IMR-90 (cell line): ENCODE measurements around the gene ZNF768. TPM values are rescaled to one million over a fixed set of nuclear protein-coding genes. Genes with fewer than 3 reads are reported as not detected.

Source experiments
- ATAC-seq: fragments of 200-7000 bp; cut with Tn5 transposase; 2 replicates; pipeline ENCODE4 v1.9.1; 2020; ENCODE audit warnings: low read depth, mild to moderate bottlenecking, moderate library complexity
- BruUV-seq: library from RNA; stranded (reverse); fragments of 400-500 nt; replicated peaks from 2 replicates; lab custom pipeline; 2021; lab: Mats Ljungman, UMichigan
- CTCF ChIA-PET: fragments of 300-600 bp; formaldehyde crosslinking; extraction: SDS; loops from one replicate; lab custom pipeline; 2021; ENCODE audit warnings: antibody characterized with exemption; lab: Yijun Ruan, JAX
- POLR2A ChIA-PET: fragments of 300-600 bp; sonication (Branson Sonifier 250); formaldehyde crosslinking; loops from one replicate; lab custom pipeline; 2022; ENCODE audit warnings: antibody characterized with exemption; ENCODE audit not compliant: unreplicated experiment; lab: Charles Lee
- DNase-seq: peaks from one replicate; pipeline ENCODE4 v3.0.0; 2013
- H2AFZ ChIP-seq: replicated peaks from 2 replicates; pipeline ENCODE3; 2013; ENCODE audit warnings: low read length, mild to moderate bottlenecking; ENCODE audit not compliant: poor library complexity
- H2AK5ac ChIP-seq: 2 replicates; pipeline ENCODE4 v1.6.1; 2013; ENCODE audit warnings: low read depth, low read length, inconsistent platforms
- H2AK9ac ChIP-seq: replicated peaks from 2 replicates; pipeline ENCODE3; 2013; ENCODE audit warnings: mild to moderate bottlenecking, low read depth, low read length, moderate library complexity; ENCODE audit not compliant: poor library complexity
- H2BK120ac ChIP-seq: 2 replicates; pipeline ENCODE4 v1.6.1; 2013; ENCODE audit warnings: low read depth, low read length, inconsistent platforms
- H2BK15ac ChIP-seq: 3 replicates; pipeline ENCODE4 v1.6.1; 2013; ENCODE audit warnings: low read depth, low read length, inconsistent platforms
- H2BK20ac ChIP-seq: 2 replicates; pipeline ENCODE4 v1.6.1; 2013; ENCODE audit warnings: low read depth, mild to moderate bottlenecking, inconsistent platforms, low read length, moderate library complexity
- H2BK5ac ChIP-seq: 2 replicates; pipeline ENCODE4 v1.6.1; 2013; ENCODE audit warnings: mild to moderate bottlenecking, low read depth, low read length, inconsistent platforms; ENCODE audit not compliant: poor library complexity, severe bottlenecking
- H3K14ac ChIP-seq: replicated peaks from 2 replicates; pipeline ENCODE4 v1.6.1; 2013; ENCODE audit warnings: low read depth, low read length, inconsistent platforms
- H3K18ac ChIP-seq: 2 replicates; pipeline ENCODE4 v1.6.1; 2013; ENCODE audit warnings: low read depth, low read length, control low read depth
- H3K23ac ChIP-seq: 2 replicates; pipeline ENCODE4 v1.6.1; 2013; ENCODE audit warnings: low read depth, low read length, inconsistent platforms
- H3K27ac ChIP-seq: 2 replicates; pipeline ENCODE4 v1.5.1; 2013; ENCODE audit warnings: mild to moderate bottlenecking, control low read depth, low read length; ENCODE audit not compliant: insufficient read depth
- H3K27me3 ChIP-seq: 2 replicates; pipeline ENCODE4 v1.6.1; 2013; ENCODE audit warnings: low read length; ENCODE audit not compliant: control insufficient read depth, insufficient read depth
- H3K36me3 ChIP-seq: 2 replicates; pipeline ENCODE4 v1.6.1; 2013; ENCODE audit warnings: low read length, mixed read lengths; ENCODE audit not compliant: control insufficient read depth, insufficient read depth
- H3K4ac ChIP-seq: 2 replicates; pipeline ENCODE4 v1.6.1; 2013; ENCODE audit warnings: low read depth, low read length, inconsistent platforms
- H3K4me1 ChIP-seq: 2 replicates; pipeline ENCODE4 v1.6.1; 2013; ENCODE audit warnings: low read length, mixed read lengths; ENCODE audit not compliant: control insufficient read depth, insufficient read depth
- H3K4me2 ChIP-seq: 2 replicates; pipeline ENCODE4 v1.6.1; 2013; ENCODE audit warnings: low read depth, mild to moderate bottlenecking, control low read depth, low read length, moderate library complexity
- H3K4me3 ChIP-seq: 2 replicates; pipeline ENCODE4 v1.5.1; 2013; ENCODE audit warnings: low read depth, mild to moderate bottlenecking, control low read depth, low read length, moderate library complexity; ENCODE audit not compliant: insufficient read depth
- H3K56ac ChIP-seq: 2 replicates; pipeline ENCODE4 v1.6.1; 2013; ENCODE audit warnings: low read length, inconsistent platforms; ENCODE audit not compliant: insufficient read depth; ENCODE audit errors: extremely low read depth
- H3K79me1 ChIP-seq, 2 experiments: 2 replicates each; pipeline ENCODE4 v1.6.1; 2013; ENCODE audit warnings: low read length in 2 of 2, inconsistent platforms in 1 of 2, low read depth in 1 of 2
- H3K9ac ChIP-seq: 2 replicates; pipeline ENCODE4 v1.6.1; 2013; ENCODE audit warnings: low read depth, low read length, control low read depth
- H3K9me1 ChIP-seq: 2 replicates; pipeline ENCODE4 v1.6.1; 2013; ENCODE audit warnings: low read length, inconsistent platforms; ENCODE audit not compliant: insufficient read depth
- H3K9me3 ChIP-seq: 2 replicates; pipeline ENCODE4 v1.6.1; 2013; ENCODE audit warnings: low read length; ENCODE audit not compliant: control insufficient read depth, insufficient read depth
- H4K20me1 ChIP-seq: 2 replicates; pipeline ENCODE4 v1.6.1; 2013; ENCODE audit warnings: low read length, inconsistent platforms; ENCODE audit not compliant: insufficient read depth
- H4K5ac ChIP-seq: 2 replicates; pipeline ENCODE4 v1.6.1; 2013; ENCODE audit warnings: mild to moderate bottlenecking, low read depth, low read length, control low read depth
- H4K8ac ChIP-seq, 2 experiments: 2 replicates each; pipeline ENCODE4 v1.6.1; 2013; ENCODE audit warnings: low read depth in 2 of 2, low read length in 2 of 2, control low read depth in 1 of 2, inconsistent platforms in 1 of 2
- H4K91ac ChIP-seq: 2 replicates; pipeline ENCODE4 v1.6.1; 2013; ENCODE audit warnings: low read depth, low read length, inconsistent platforms; ENCODE audit not compliant: insufficient read depth
- BHLHE40 ChIP-seq: fragments of 150-350 bp; IDR thresholded peaks from 2 replicates; pipeline ENCODE4 v1.6.1; 2016; ENCODE audit warnings: mild to moderate bottlenecking, low read depth, low read length
- CHD1 ChIP-seq: IDR thresholded peaks from 2 replicates; pipeline ENCODE4 v1.6.1; 2012; ENCODE audit warnings: low read depth, low read length, improper control_type of control experiment
- MAFK ChIP-seq: IDR thresholded peaks from 2 replicates; pipeline ENCODE4 v1.6.1; 2012; ENCODE audit warnings: low read depth, low read length, improper control_type of control experiment
- whole genome bisulfite sequencing, 2 experiments: methylation state at CpG; one replicate each; pipeline versions ENCODE4 v1.1.5 to v1.1.7; 2013; ENCODE audit warnings: missing lambda C conversion rate in 2 of 2; ENCODE audit not compliant: insufficient read length in 1 of 2; ENCODE audit errors: extremely low coverage in 2 of 2; 5-methylcytosine and 5-hydroxymethylcytosine counted together
- dilution Hi-C: fragments of 300-500 bp; cut with HindIII; formaldehyde crosslinking; loops from one replicate; pipeline ENCODE4 v1.14.3; 2018; ENCODE audit warnings: low sequenced_read_pairs; ENCODE audit not compliant: unreplicated experiment
- in situ Hi-C: fragments of 300-500 bp; cut with MboI; formaldehyde crosslinking; loops from 3 replicates; pipeline ENCODE4 v1.14.3; 2019; ENCODE audit warnings: low sequenced_read_pairs, inconsistent platforms, mixed read lengths
- intact Hi-C: fragments of 100-400 bp; cut with micrococcal nuclease; formaldehyde crosslinking; loops from 2 replicates; pipeline ENCODE4 v1.10.0; 2022
- polyA plus RNA-seq, 3 experiments: library from polyadenylated mRNA; depleted of rRNA; stranded (reverse); fragments of >200 nt; gene quantifications; 2 replicates each; pipeline ENCODE4 v1.2.3, GENCODE V29; 2012; ENCODE audit warnings: low replicate concordance in 1 of 3
- total RNA-seq: library from RNA; depleted of rRNA; stranded (reverse); fragments of >200 nt; gene quantifications from 2 replicates; pipeline ENCODE4 v1.2.3, GENCODE V29; 2012
- TF ChIP-seq, protein P1 (sequence below): fragments of 150-350 bp; IDR thresholded peaks from 2 replicates; pipeline ENCODE4 v1.6.1; 2017; ENCODE audit warnings: mild to moderate bottlenecking, antibody characterized with exemption, low read length, low read depth

Gene ZNF768
- total and polyA plus RNA-seq, 2 of the 4 experiments (the other 2 are of a cell fraction): 9.3 to 22.1 TPM

GRCh38 chr16:30493941-30494488 lies 32.4 kb downstream of the ZNF768 start:
- DNase-seq: no peak
- intact Hi-C loops (no loop called here), dilution Hi-C loops (no loop called here), in situ Hi-C loops (no loop called here)
- H2BK120ac ChIP-seq: no peak overlapping the region
- no peak overlapping the region for H4K8ac ChIP-seq
- H3K9me3 ChIP-seq: no peaks in the 10 kb centered on the region
- no peak overlapping the region for H2BK20ac ChIP-seq
- H3K56ac ChIP-seq: no peak overlapping the region
- no peak for ATAC-seq
- peaks cover 3% of the 10 kb centered on the region; the same call in 1 of the 2 replicates for H3K9me1 ChIP-seq
- 79% methylated on average over 5 of the region's 11 CpGs; no CpG with 5 or more reads in 1 of the 2 experiments for WGBS, 2 experiments
- H3K4ac ChIP-seq: no peak overlapping the region
- H3K36me3 ChIP-seq: no peaks in the 10 kb centered on the region
- H3K9ac ChIP-seq: no peak overlapping the region
- H4K91ac ChIP-seq: no peak overlapping the region
- no peaks in the 10 kb centered on the region for H3K79me1 ChIP-seq
- peaks cover 9% of the 10 kb centered on the region for H3K27me3 ChIP-seq
- H4K20me1 ChIP-seq: no peaks in the 10 kb centered on the region
- no peak overlapping the region for H2AK9ac ChIP-seq
- ChIA-PET CTCF (no interaction called here), POLR2A (no interaction called here)
- H2AK5ac ChIP-seq: no peak overlapping the region
- H4K5ac ChIP-seq: no peak overlapping the region
- TF ChIP-seq, protein P1, sequence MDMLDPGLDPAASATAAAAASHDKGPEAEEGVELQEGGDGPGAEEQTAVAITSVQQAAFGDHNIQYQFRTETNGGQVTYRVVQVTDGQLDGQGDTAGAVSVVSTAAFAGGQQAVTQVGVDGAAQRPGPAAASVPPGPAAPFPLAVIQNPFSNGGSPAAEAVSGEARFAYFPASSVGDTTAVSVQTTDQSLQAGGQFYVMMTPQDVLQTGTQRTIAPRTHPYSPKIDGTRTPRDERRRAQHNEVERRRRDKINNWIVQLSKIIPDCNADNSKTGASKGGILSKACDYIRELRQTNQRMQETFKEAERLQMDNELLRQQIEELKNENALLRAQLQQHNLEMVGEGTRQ: no peak
- TF ChIP-seq CHD1 (no peak), MAFK (no peak), BHLHE40 (no peak)
- no peak overlapping the region for H3K23ac ChIP-seq
- peaks cover 3% of the 10 kb centered on the region; the same call in 1 of the 2 replicates for H3K4me1 ChIP-seq
- BruUV-seq: no TSS peak
- no peak overlapping the region for H3K27ac ChIP-seq
- H2BK5ac ChIP-seq: no peak overlapping the region
- H2AFZ ChIP-seq: no peak overlapping the region
- no peak overlapping the region for H2BK15ac ChIP-seq
- no peak overlapping the region for H3K4me3 ChIP-seq
- H3K4me2 ChIP-seq: no peak overlapping the region
- no peak overlapping the region for H3K18ac ChIP-seq
- no peak overlapping the region for H3K14ac ChIP-seq
